Measurements from ENCODE around the gene CYSTM1. TPM values are rescaled to one million over a fixed set of nuclear protein-coding genes. Genes with fewer than 3 reads are reported as not detected.

Gene CYSTM1
- total RNA-seq, 1 donor from 2014 or later, result 11.4 TPM

DNA sequence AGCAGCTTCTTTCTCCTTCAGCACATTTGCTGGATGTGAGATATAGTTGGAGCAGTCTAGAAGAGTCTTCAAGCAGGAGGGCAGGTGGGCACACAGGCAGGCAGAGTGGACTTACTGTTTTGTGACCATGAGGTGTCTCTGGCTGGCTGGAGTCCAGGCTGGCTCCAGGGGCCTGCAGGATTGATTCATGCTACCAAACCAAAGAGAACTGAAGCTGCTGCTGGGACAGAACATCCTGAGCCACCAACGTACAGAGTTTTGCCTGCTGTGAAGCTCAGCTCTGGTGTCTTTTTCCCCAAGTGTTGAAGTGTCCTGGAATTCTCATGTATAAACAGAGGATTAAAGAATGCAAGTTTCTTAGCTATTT, 45.7 kb downstream of the CYSTM1 start:
- no peak for TF ChIP-seq CTCF (IDR thresholded peaks at IDR 0.05; ENCODE audit: unreplicated experiment)
- DNase-seq (ENCODE audit: low spot score in 2 of 2, unreplicated experiment in 2 of 2), result no peak
- Mint-ChIP-seq H3K9me3 (no peaks in the 10 kb centered on the region), H3K4me1 (no peaks in the 10 kb centered on the region), H3K27ac (no peak overlapping the region), H3K4me3 (no peak overlapping the region), H3K36me3 (no peaks in the 10 kb centered on the region), H3K27me3 (ENCODE audit: low read depth) (no peaks in the 10 kb centered on the region)

DNA sequence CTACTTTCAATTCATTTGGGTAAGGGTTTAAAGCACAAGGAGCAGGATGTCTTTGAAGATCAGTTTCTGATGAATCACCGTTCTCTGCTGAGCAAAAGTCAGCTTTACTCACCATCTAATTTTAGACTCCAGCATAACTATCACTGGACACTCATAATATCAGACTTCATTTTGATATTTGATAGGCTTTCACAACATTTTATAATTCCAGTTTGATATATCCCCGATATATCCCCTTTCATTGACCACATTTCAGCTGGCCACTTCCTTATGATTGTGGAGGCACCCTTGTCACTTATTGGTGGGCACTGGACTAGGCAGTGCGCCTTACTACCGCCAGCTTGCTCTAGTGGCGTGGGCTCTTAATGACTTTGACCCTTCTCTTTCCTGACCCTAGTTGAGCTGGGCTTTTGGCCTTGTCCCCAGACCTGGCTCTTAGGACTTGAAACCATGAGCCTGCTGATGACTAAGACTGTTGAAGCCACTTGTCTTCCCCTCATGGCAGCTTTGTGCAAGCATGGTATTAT, 46.8 kb downstream of the CYSTM1 start:
- Mint-ChIP-seq H3K9me3 (no peaks in the 10 kb centered on the region), H3K4me3 (no peak overlapping the region), H3K4me1 (no peaks in the 10 kb centered on the region), H3K36me3 (no peaks in the 10 kb centered on the region), H3K27ac (no peak overlapping the region), H3K27me3 (ENCODE audit: low read depth) (no peaks in the 10 kb centered on the region)
- DNase-seq (ENCODE audit: low spot score in 2 of 2, unreplicated experiment in 2 of 2), result no peak
- TF ChIP-seq CTCF (IDR thresholded peaks at IDR 0.05; ENCODE audit: unreplicated experiment), result no peak

GRCh38 chr5:140222416-140222815, 47.4 kb downstream of the CYSTM1 start:
- H3K27me3 Mint-ChIP-seq (ENCODE audit: low read depth), result no peaks in the 10 kb centered on the region
- no peak overlapping the region for H3K27ac Mint-ChIP-seq
- no peaks in the 10 kb centered on the region for H3K4me1 Mint-ChIP-seq
- no peak for DNase-seq (ENCODE audit: low spot score in 2 of 2, unreplicated experiment in 2 of 2)
- TF ChIP-seq CTCF (IDR thresholded peaks at IDR 0.05; ENCODE audit: unreplicated experiment), result no peak
- no peaks in the 10 kb centered on the region for H3K36me3 Mint-ChIP-seq
- no peak overlapping the region for H3K4me3 Mint-ChIP-seq
- no peaks in the 10 kb centered on the region for H3K9me3 Mint-ChIP-seq

GRCh38 chr5:140223567-140223966, 48.6 kb downstream of the CYSTM1 start:
- H3K4me3 Mint-ChIP-seq, result no peak overlapping the region
- DNase-seq (ENCODE audit: low spot score in 2 of 2, unreplicated experiment in 2 of 2), result no peak
- no peak for TF ChIP-seq CTCF (IDR thresholded peaks at IDR 0.05; ENCODE audit: unreplicated experiment)
- H3K9me3 Mint-ChIP-seq, result no peaks in the 10 kb centered on the region
- no peaks in the 10 kb centered on the region for H3K36me3 Mint-ChIP-seq
- no peaks in the 10 kb centered on the region for H3K4me1 Mint-ChIP-seq
- H3K27me3 Mint-ChIP-seq (ENCODE audit: low read depth), result no peaks in the 10 kb centered on the region
- no peak overlapping the region for H3K27ac Mint-ChIP-seq

GRCh38 chr5:140224658-140225057, 49.7 kb downstream of the CYSTM1 start:
- no peak for DNase-seq (ENCODE audit: low spot score in 2 of 2, unreplicated experiment in 2 of 2)
- Mint-ChIP-seq H3K36me3 (no peaks in the 10 kb centered on the region), H3K9me3 (no peaks in the 10 kb centered on the region), H3K27ac (no peak overlapping the region), H3K4me3 (no peak overlapping the region), H3K4me1 (no peaks in the 10 kb centered on the region), H3K27me3 (ENCODE audit: low read depth) (no peaks in the 10 kb centered on the region)
- no peak for TF ChIP-seq CTCF (IDR thresholded peaks at IDR 0.05; ENCODE audit: unreplicated experiment)

DNA sequence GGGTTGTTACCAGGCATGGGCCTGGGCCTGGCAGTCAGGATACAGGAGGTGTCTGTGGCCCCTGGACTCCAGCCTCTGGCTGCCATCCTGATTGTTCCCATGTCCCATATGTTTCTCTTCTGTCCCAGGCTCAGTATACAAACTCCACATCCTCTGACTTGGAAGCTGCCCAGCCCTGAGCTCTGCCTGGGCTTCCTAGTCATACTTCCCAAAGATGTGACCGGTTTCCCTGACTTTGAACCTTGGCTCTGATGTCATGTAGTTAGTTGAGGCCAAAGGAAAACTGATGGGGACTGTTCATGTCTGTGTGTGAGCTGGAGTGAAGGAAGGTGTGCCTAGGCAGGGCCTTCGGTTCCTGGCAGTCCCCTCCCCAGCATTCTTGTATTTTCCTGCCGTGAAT, 50.4 kb downstream of the CYSTM1 start:
- no peak for TF ChIP-seq CTCF (IDR thresholded peaks at IDR 0.05; ENCODE audit: unreplicated experiment)
- Mint-ChIP-seq H3K36me3 (no peaks in the 10 kb centered on the region), H3K4me3 (no peak overlapping the region)

More for the DNA sequence above, 50.4 kb downstream of the CYSTM1 start:
- DNase-seq (ENCODE audit: low spot score in 2 of 2, unreplicated experiment in 2 of 2), result no peak
- no peak overlapping the region for H3K27ac Mint-ChIP-seq
- no peaks in the 10 kb centered on the region for H3K9me3 Mint-ChIP-seq
- no peaks in the 10 kb centered on the region for H3K27me3 Mint-ChIP-seq (ENCODE audit: low read depth)
- H3K4me1 Mint-ChIP-seq, result no peaks in the 10 kb centered on the region

All from mesothelial cell of epicardium (in vitro differentiated cells).